ENCODE results near the gene TNFRSF25.
A peak's percentile ranks its signal among the peaks of the same experiment; 100 is the strongest.

TNFRSF25 gene

DNA sequence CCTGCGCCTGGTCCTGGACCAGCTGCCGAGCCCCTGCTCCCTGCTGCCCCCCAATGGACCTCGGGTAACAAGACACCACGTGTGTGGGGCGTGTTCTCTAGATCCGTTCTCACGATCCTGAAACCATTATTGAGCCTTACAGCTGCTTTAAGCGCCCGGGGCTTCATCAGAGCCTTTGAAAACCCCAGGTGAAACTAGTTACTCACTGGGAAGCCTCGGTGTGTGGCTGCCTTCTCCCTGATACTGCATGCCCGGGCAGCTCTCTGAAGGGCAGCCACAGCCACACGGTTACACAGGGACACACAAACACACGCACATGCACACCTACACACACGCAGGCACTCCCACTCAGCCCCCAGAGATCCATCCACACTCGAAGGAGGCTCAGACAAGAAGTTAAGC is 51.5 kb downstream of the TNFRSF25 start:
- peak; percentile 37 for DNase-seq

DNA sequence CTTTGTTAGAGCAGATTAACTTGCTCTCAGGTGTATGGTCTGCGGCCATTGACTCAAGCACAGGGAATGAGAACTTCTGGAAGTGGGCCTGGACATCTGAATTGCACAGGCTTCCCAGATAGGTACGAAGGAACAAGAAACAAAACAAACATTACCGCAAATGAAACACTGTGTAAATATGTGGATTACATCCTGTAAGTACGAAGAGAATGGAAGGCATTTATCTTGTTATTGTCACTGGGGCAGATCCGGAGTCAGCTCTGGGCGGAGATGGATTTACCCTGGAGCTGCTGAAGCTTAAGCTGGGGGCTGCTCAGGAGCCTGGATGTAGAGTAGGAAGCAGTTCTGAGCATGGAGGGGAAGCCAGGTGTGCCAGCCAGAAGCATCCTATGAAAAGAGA is 53.1 kb downstream of the TNFRSF25 start:
- DNase-seq: no peak

All from fibroblast of skin of right quadriceps (primary cell).